WTC11 (cell line): ENCODE measurements around the gene POLR3H.

Experiments
- ATF1 ChIP-seq: sonication (generic); formaldehyde crosslinking; IDR thresholded peaks from 2 replicates; pipeline ENCODE4 v1.8.1; 2023; ENCODE audit warnings: mild to moderate bottlenecking, moderate library complexity, missing genetic modification reagents
- CTCF ChIP-seq: fragments of 200-600 bp; IDR thresholded peaks from 2 replicates; pipeline ENCODE4 v1.8.0; 2022; ENCODE audit warnings: antibody characterized with exemption
- ESRRA ChIP-seq: sonication (generic); formaldehyde crosslinking; IDR thresholded peaks from 2 replicates; pipeline ENCODE4 v1.8.1; 2022; ENCODE audit warnings: mild to moderate bottlenecking, missing genetic modification reagents, borderline replicate concordance
- FOXK1 ChIP-seq: sonication (generic); formaldehyde crosslinking; IDR thresholded peaks from 2 replicates; pipeline ENCODE4 v1.8.0; 2022; ENCODE audit warnings: mild to moderate bottlenecking, moderate library complexity, missing genetic modification reagents
- KAT7 ChIP-seq: sonication (generic); formaldehyde crosslinking; IDR thresholded peaks from 2 replicates; pipeline ENCODE4 v1.8.1; 2023; ENCODE audit warnings: missing genetic modification reagents, mild to moderate bottlenecking, borderline replicate concordance
- NR2C2 ChIP-seq: sonication (generic); formaldehyde crosslinking; IDR thresholded peaks from 2 replicates; pipeline ENCODE4 v1.8.0; 2022; ENCODE audit warnings: mild to moderate bottlenecking, missing genetic modification reagents
- SMAD4 ChIP-seq: sonication (generic); formaldehyde crosslinking; IDR thresholded peaks from 2 replicates; pipeline ENCODE4 v1.8.0; 2022; ENCODE audit warnings: mild to moderate bottlenecking, missing genetic modification reagents
- SP1 ChIP-seq: sonication (generic); formaldehyde crosslinking; conservative IDR thresholded peaks from 2 replicates; pipeline ENCODE4 v1.8.1; 2022; ENCODE audit warnings: missing genetic modification reagents
- TP53 ChIP-seq: sonication (generic); formaldehyde crosslinking; IDR thresholded peaks from 2 replicates; pipeline ENCODE4 v1.8.1; 2023; ENCODE audit warnings: mild to moderate bottlenecking, missing genetic modification reagents
- ZNF317 ChIP-seq: sonication (generic); formaldehyde crosslinking; IDR thresholded peaks from 2 replicates; pipeline ENCODE4 v1.8.1; 2023; ENCODE audit warnings: low read depth, mild to moderate bottlenecking, moderate library complexity, missing genetic modification reagents, borderline replicate concordance
- ZNF416 ChIP-seq: fragments of 250-450 bp; sonication (Bioruptor Pico); IDR thresholded peaks from 2 replicates; pipeline ENCODE4 v1.9.0; 2021; ENCODE audit warnings: mild to moderate bottlenecking, inconsistent platforms
- TF ChIP-seq, protein P1 (sequence below): sonication (generic); formaldehyde crosslinking; IDR thresholded peaks from 2 replicates; pipeline ENCODE4 v1.8.1; 2022; ENCODE audit warnings: low read depth, missing genetic modification reagents, borderline replicate concordance
- TF ChIP-seq, protein P2 (sequence below): sonication (generic); formaldehyde crosslinking; IDR thresholded peaks from 2 replicates; pipeline ENCODE4 v1.8.0; 2022; ENCODE audit warnings: mild to moderate bottlenecking, missing genetic modification reagents

DNA sequence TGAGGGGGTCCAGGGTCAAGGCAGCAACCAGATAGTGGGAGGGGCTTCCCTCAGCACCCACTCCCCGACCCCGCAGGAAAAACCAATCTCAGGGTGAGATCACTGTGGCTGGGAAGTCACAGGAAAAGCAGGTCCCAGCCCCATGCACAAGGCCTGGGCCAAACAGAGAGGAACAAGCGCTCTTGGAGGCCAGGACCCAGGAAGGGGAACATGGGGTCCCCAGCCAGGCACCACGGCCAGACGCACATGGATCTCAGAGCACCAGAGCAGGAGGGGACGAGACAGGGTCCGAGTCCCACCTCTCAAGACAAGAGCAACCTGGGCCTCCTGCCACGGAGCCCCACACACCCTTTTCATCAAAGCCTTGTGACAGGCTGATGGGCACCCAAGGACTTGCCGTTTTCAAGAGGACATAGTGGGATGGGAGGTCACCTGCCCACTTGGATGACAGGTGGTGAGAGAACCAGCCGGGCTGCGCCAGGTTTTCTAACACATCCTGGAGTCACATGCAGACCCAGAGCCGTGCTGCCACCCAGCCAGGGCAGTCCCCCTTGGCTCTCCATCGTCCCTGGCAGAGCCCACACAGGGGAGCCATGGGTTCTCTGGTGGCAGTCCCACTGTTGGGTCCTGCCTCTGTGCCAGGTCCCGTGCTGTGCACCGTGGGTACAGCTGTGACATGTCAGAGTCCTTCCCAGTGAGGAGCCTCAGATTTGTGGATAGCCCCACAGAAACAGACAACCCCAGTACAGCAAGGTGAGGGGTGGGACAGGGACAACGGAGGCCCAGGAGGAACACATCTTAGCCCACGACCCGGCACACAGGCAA lies 13.2 kb downstream of the POLR3H start:
- TF ChIP-seq, protein P1, sequence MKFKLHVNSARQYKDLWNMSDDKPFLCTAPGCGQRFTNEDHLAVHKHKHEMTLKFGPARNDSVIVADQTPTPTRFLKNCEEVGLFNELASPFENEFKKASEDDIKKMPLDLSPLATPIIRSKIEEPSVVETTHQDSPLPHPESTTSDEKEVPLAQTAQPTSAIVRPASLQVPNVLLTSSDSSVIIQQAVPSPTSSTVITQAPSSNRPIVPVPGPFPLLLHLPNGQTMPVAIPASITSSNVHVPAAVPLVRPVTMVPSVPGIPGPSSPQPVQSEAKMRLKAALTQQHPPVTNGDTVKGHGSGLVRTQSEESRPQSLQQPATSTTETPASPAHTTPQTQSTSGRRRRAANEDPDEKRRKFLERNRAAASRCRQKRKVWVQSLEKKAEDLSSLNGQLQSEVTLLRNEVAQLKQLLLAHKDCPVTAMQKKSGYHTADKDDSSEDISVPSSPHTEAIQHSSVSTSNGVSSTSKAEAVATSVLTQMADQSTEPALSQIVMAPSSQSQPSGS (CRISPR knock-in tag), result no peak
- TF ChIP-seq KAT7 (CRISPR knock-in tag) (0 out of 2 replicates have a peak, but pooled peaks have one; percentile 49), CTCF (no peak), ZNF317 (CRISPR knock-in tag) (no peak), NR2C2 (CRISPR knock-in tag) (no peak), ZNF416 (CRISPR knock-in tag) (no peak), ESRRA (CRISPR knock-in tag) (no peak), FOXK1 (CRISPR knock-in tag) (no peak), SMAD4 (CRISPR knock-in tag) (no peak), SP1 (CRISPR knock-in tag) (no peak), TP53 (CRISPR knock-in tag) (no peak), ATF1 (CRISPR knock-in tag) (no peak)
- TF ChIP-seq, protein P2, sequence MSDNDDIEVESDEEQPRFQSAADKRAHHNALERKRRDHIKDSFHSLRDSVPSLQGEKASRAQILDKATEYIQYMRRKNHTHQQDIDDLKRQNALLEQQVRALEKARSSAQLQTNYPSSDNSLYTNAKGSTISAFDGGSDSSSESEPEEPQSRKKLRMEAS (CRISPR knock-in tag), result no peak
